Tibial nerve (tissue), 4 donors: ENCODE measurements around the gene ERP44. TPM values are rescaled to one million over a fixed set of nuclear protein-coding genes. Genes with fewer than 3 reads are reported as not detected.
A peak's percentile ranks its signal among the peaks of the same experiment; 100 is the strongest.
"Not testable (repeated sequence)": the region's sequence is repeated elsewhere in the genome, so short reads cannot be mapped to it uniquely, and the experiment has no call there.

Source experiments
- DNase-seq, 2 donors: peaks; one replicate each; pipeline ENCODE4 v3.0.0-alpha.2; 2019; ENCODE audit warnings: low spot score in 2 of 2
- H3K27ac ChIP-seq, 4 donors: fragments of 200-600 bp; sonication (generic) in 3 of 4; one replicate each; pipeline ENCODE4 v1.5.1; 2017 to 2019; ENCODE audit warnings: mild to moderate bottlenecking in 1 of 4
- H3K27me3 ChIP-seq, 2 donors: fragments of 200-600 bp; sonication (generic) in 1 of 2; one replicate each; pipeline versions ENCODE4 v1.5.1 to v1.6.0; 2017 to 2019
- H3K36me3 ChIP-seq, 3 donors: fragments of 200-600 bp; sonication (generic); one replicate each; pipeline ENCODE4 v1.5.1; 2018 to 2019
- H3K4me1 ChIP-seq, 4 donors: fragments of 200-600 bp; sonication (generic) in 3 of 4; one replicate each; pipeline ENCODE4 v1.5.1; 2017 to 2019
- H3K4me3 ChIP-seq, 4 donors: fragments of 200-600 bp; sonication (generic) in 3 of 4; one replicate each; pipeline ENCODE4 v1.5.1; 2017 to 2019; ENCODE audit warnings: mild to moderate bottlenecking in 1 of 4, moderate library complexity in 1 of 4
- H3K9me3 ChIP-seq, 4 donors: fragments of 200-600 bp; sonication (generic) in 3 of 4; one replicate each; pipeline ENCODE4 v1.5.1; 2017 to 2019
- EP300 ChIP-seq, 2 donors: sonication (generic); formaldehyde crosslinking; IDR thresholded peaks; one replicate each; pipeline ENCODE4 v1.6.1; 2017; ENCODE audit warnings: antibody characterized with exemption in 2 of 2, mild to moderate bottlenecking in 1 of 2
- POLR2A ChIP-seq, 2 donors: fragments of 450-650 bp; IDR thresholded peaks; one replicate each; pipeline ENCODE4 v1.6.1; 2017; ENCODE audit warnings: antibody characterized with exemption in 2 of 2, mild to moderate bottlenecking in 2 of 2, moderate library complexity in 2 of 2
- WGBS, 2 donors: methylation state at CpG; one replicate each; pipeline ENCODE4 v1.1.5; 2018; 5-methylcytosine and 5-hydroxymethylcytosine counted together
- total RNA-seq, 4 donors: library from RNA; depleted of rRNA; stranded (reverse); fragments of >200 nt; gene quantifications; one replicate each; pipeline ENCODE4 v1.1.0, GENCODE V29; 2016
- TF ChIP-seq, protein P1 (sequence below), 5 experiments: fragments of 200-600 bp in 3 of 5; fragments of 450-650 bp in 2 of 5; sonication (generic) in 3 of 5; IDR thresholded peaks; one replicate each; pipeline ENCODE4 v1.5.1; 2016 to 2019; ENCODE audit warnings: antibody characterized with exemption in 5 of 5, mild to moderate bottlenecking in 3 of 5, moderate library complexity in 2 of 5

The ERP44 gene
- 10 to 100 TPM; 10.9 to 16.0 (median 13.4) TPM for total RNA-seq

DNA sequence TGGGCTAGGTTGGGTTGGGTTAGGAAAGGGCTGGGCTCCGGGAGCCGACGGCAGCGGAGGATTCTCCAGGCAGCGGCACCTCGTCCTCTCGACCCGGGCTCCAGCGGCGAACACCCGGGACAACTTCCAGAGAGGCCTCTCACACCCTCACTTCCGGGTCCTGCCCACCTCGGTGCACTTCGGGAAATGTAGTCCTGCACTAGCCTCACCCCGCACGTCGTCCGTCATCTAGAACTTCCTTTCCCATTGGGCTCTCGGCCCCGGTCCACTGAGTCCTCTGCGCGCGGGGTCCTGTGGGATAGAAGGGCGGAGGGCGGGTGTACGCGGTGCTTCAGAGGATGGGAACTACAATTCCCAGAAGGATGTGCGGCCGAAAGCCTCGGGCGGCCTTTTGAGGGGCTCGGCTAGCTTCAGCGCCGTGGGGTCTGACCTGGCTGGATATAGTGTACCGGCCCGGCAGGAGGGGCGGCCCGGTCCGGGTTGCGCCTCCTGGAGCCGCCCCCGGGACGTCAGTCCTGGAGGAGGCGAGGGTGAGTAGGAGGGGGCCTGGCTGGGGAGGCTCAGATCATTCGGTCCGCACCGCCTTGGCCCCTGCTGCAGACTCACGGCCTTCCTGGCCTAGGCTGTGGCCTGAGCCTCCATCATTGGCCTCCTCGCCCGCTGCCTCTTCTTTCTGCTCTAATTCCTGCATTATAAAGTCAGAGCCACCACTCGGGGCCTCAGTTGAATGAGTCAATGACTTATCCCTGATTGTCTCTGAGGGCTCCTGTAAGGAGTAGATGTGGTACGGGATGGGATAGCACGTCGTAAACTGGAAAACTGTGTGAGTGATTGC lies at the start of gene ERP44, which contains the start of gene INVS:
Gene ERP44, minus strand, starts transcription at position 114 of the 835 bp plus-strand sequence. CDS start 160 bp downstream, outside the sequence.
Gene INVS, plus strand, starts transcription at position 357 of the 835 bp plus-strand sequence. CDS start 5,279 bp downstream, outside the sequence.
- Histone ChIP-seq H3K27me3 (no peaks in the 10 kb centered on the region), H3K4me3 (peak within 1 kb of the TSS; percentile 72 to 91 (median 78)), H3K4me1 (peaks cover 3 to 45% (median 14%) of the 10 kb centered on the region in 4 donors), H3K27ac (peak within 1 kb of the TSS; percentile 71 to 95 (median 90)), H3K36me3 (peaks cover 0 to 26% (median 0%) of the 10 kb centered on the region in 3 donors), H3K9me3 (no peaks in the 10 kb centered on the region)
- 0 to 1% methylated on average over 37 to 44 of the region's 54 CpGs for WGBS, 2 donors
- DNase-seq = peak; percentile 97 to 98
- TF ChIP-seq EP300 (IDR thresholded peaks at IDR 0.05) (peak; percentile 83 to 91), POLR2A (IDR thresholded peaks at IDR 0.05) (peak; percentile 74 to 80)
- TF ChIP-seq, protein P1, sequence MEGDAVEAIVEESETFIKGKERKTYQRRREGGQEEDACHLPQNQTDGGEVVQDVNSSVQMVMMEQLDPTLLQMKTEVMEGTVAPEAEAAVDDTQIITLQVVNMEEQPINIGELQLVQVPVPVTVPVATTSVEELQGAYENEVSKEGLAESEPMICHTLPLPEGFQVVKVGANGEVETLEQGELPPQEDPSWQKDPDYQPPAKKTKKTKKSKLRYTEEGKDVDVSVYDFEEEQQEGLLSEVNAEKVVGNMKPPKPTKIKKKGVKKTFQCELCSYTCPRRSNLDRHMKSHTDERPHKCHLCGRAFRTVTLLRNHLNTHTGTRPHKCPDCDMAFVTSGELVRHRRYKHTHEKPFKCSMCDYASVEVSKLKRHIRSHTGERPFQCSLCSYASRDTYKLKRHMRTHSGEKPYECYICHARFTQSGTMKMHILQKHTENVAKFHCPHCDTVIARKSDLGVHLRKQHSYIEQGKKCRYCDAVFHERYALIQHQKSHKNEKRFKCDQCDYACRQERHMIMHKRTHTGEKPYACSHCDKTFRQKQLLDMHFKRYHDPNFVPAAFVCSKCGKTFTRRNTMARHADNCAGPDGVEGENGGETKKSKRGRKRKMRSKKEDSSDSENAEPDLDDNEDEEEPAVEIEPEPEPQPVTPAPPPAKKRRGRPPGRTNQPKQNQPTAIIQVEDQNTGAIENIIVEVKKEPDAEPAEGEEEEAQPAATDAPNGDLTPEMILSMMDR (IDR thresholded peaks at IDR 0.05) = peak in 1 of 5 experiments; percentile 39

DNA sequence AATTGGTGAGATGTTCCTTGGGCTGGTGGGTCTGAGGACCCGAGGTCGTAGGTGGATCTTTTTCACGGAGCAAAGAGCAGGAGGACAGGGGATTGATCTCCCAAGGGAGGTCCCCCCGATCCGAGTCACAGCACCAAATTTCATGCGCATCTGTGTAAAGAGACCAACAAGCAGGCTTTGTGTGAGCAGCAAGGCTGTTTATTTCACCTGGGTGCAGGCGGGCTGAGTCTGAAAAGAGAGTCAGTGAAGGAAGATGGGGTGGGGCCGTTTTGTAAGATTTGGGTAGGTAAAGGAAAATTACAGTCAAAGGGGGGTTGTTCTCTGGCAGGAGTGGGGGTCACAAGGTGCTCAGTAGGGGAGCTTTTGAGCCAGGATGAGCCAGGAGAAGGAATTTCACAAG lies 47.2 kb upstream of the ERP44 start:
- H3K9me3 ChIP-seq, DNase-seq, H3K27me3 ChIP-seq, H3K4me3 ChIP-seq, H3K27ac ChIP-seq, H3K36me3 ChIP-seq, H3K4me1 ChIP-seq: not testable (repeated sequence)
- 75 to 85% methylated on average over 8 of the region's 8 CpGs for WGBS, 2 donors

DNA sequence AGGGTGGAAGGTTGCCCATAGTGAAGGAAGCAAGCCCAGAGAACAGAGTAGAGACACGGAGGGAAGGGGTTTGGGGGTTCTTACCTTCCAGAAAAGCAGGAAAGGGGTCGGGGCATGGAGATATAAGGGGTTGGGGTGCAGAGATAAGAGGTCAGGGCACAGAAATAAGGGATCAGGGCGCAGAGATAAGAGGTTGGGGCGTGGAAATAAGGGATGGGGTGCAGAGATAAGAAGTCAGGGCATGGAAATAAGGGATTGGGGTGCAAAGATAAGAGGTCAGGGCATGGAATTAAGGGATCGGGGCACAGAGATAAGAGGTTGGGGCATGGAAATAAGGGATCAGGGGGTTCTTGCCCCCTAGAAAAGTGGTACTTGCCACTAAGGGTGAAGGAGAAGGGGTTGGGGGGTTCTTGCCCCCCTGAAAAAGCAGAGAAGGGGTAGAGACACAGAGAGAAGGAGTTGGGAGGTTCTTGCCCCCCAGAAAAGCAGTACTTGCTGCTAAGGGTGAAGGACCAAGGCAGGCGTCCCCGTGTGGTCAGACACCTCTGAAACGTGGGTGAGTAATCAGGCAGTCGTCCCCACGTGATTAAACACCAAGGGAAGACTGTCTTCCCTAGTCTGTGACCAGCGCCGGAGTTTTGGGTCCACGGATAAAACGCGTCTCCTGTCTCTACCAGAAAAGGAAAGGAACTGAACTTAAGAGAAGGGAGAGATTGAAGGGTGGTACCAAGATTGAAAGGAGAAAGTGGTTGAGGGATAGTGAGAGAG lies 46.6 kb upstream of the ERP44 start:
- not testable (repeated sequence) for DNase-seq, H3K27ac ChIP-seq, H3K4me3 ChIP-seq, H3K27me3 ChIP-seq, H3K36me3 ChIP-seq, H3K9me3 ChIP-seq, H3K4me1 ChIP-seq
- WGBS, 2 donors = 89 to 91% methylated on average over 15 of the region's 15 CpGs

DNA sequence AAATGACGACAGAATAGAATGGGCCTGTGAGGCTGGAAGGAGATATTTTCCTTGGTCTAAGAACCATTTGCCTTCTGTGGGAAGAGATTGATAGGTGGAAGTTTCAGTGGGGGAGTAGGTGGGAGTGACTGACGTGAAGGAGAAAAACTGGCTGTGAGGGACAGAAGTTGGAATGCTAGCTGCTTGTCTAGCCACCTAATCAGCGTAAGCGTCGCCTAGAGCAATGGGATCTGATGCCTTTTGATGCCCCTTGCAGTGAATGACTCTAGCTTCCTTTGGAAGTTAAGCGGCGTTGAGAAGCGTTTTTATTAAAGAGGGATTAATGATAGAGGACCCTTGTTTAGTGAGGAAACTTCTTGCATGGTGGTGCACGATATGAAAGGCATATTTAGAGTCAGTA lies 43.1 kb upstream of the ERP44 start:
- 93 to 94% methylated on average over 9 of the region's 9 CpGs for WGBS, 2 donors
- H3K4me3 ChIP-seq, H3K4me1 ChIP-seq, H3K27ac ChIP-seq, H3K36me3 ChIP-seq, DNase-seq, H3K9me3 ChIP-seq, H3K27me3 ChIP-seq: not testable (repeated sequence)

DNA sequence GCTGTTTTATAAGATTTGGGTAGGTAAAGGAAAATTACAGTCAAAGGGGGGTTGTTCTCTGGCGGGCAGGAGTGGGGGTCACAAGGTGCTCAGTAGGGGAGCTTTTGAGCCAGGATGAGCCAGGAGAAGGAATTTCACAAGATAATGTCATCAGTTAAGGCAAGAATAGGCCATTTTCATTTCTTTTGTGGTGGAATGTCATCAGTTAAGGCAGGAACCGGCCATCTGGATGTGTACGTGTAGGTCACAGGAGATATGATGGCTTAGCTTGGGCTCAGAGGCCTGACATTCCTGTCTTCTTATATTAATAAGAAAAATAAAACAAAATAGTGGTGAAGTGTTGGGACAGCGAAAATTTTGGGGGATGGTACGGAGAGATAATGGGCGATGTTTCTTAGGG lies 41.5 kb upstream of the ERP44 start:
- not testable (repeated sequence) for H3K27ac ChIP-seq

DNA sequence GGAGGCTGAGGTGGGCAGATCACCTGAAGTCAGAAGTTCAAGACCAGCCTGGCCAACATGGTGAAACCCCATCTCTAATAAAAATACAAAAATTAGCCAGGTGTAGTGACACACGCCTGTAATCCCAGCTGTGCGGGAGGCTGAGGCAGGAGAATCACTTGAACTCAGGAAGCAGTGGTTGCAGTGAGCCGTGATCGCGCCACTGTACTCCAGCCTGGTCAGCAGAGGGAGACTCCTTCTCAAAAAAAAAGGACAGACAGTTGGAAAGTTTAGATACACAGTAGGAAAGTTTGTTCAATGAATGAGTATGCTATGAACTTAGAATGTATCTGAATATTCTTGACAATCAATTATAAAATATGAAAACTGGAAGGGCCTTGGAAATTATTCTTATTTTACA lies 38.0 kb upstream of the ERP44 start:
- not testable (repeated sequence) for DNase-seq, H3K27me3 ChIP-seq, H3K27ac ChIP-seq, H3K36me3 ChIP-seq, H3K4me1 ChIP-seq, H3K9me3 ChIP-seq, H3K4me3 ChIP-seq
- WGBS, 2 donors = 96 to 97% methylated on average over 5 of the region's 5 CpGs

More for the DNA sequence above, 41.5 kb upstream of the ERP44 start:
- H3K36me3 ChIP-seq, H3K4me1 ChIP-seq, H3K27me3 ChIP-seq, H3K4me3 ChIP-seq, H3K9me3 ChIP-seq, DNase-seq: not testable (repeated sequence)
- 93 to 97% methylated on average over 6 of the region's 6 CpGs for WGBS, 2 donors

DNA sequence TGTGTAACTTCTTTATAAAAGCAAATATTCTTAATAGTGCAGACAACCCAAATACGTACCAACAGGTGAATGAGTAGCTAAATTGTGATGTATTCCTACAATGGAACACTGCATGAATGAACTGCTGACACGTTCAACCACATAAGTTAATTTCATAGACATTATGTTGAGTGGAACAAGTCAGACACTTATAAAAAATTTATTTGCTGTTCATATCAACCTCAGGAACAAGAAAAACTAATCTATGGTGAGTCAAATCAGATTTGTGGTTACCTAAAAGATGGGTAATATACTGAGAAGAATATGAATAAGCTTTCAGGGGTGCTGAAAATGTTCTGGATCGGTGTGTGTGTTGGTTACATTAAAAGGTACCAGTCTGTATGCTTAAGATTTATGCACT lies 35.9 kb upstream of the ERP44 start:
- 94 to 96% methylated on average over 3 of the region's 3 CpGs for WGBS, 2 donors
- Histone ChIP-seq H3K4me3 (no peak overlapping the region), H3K36me3 (peaks cover 0 to 6% (median 0%) of the 10 kb centered on the region in 3 donors), H3K27ac (no peak overlapping the region), H3K27me3 (no peaks in the 10 kb centered on the region), H3K4me1 (peaks cover 0 to 7% (median 0%) of the 10 kb centered on the region in 4 donors), H3K9me3 (no peaks in the 10 kb centered on the region)
- DNase-seq = no peak
- TF ChIP-seq EP300 (IDR thresholded peaks at IDR 0.05) (no peak), POLR2A (IDR thresholded peaks at IDR 0.05) (no peak)
- TF ChIP-seq, protein P1 (IDR thresholded peaks at IDR 0.05) = no peak
